Central memory CD4-positive, alpha-beta T cell (primary cell): ENCODE data around the gene PACSIN2.
"Not testable (repeated sequence)": the region's sequence is repeated elsewhere in the genome, so short reads cannot be mapped to it uniquely, and the experiment has no call there.

Source experiments
- DNase-seq: peaks from one replicate; pipeline ENCODE4 v3.0.0; 2022

The PACSIN2 gene

GRCh38 chr22:43011079-43011478, 3.9 kb downstream of the PACSIN2 start:
- no peak for DNase-seq

- no peak for DNase-seq
Measured at GRCh38 chr22:43009444-43009843, 5.5 kb downstream of the PACSIN2 start.

- no peak for DNase-seq
Measured at GRCh38 chr22:43008921-43009320, 6.0 kb downstream of the PACSIN2 start.

- DNase-seq: no peak
Measured at GRCh38 chr22:43008509-43008908, 6.4 kb downstream of the PACSIN2 start.

- no peak for DNase-seq
Measured at GRCh38 chr22:43007519-43008102, 7.3 kb downstream of the PACSIN2 start.

GRCh38 chr22:43006753-43007152, 8.2 kb downstream of the PACSIN2 start:
- DNase-seq: no peak

- no peak for DNase-seq
Measured at GRCh38 chr22:43006016-43006505, 8.9 kb downstream of the PACSIN2 start.

- no peak for DNase-seq
Measured at GRCh38 chr22:43005106-43005505, 9.8 kb downstream of the PACSIN2 start.

- DNase-seq: no peak
Measured at GRCh38 chr22:43004362-43005035, 10.4 kb downstream of the PACSIN2 start.

- DNase-seq: no peak
Measured at GRCh38 chr22:43002202-43002586, 12.8 kb downstream of the PACSIN2 start.

- no peak for DNase-seq
Measured at GRCh38 chr22:43001271-43002201, 13.4 kb downstream of the PACSIN2 start.

GRCh38 chr22:43000441-43001175, 14.3 kb downstream of the PACSIN2 start:
- DNase-seq: no peak

GRCh38 chr22:42997582-42998090, 17.3 kb downstream of the PACSIN2 start:
- no peak for DNase-seq

- DNase-seq: no peak
Measured at GRCh38 chr22:42996646-42997365, 18.1 kb downstream of the PACSIN2 start.

GRCh38 chr22:42995654-42996053, 19.3 kb downstream of the PACSIN2 start:
- not testable (repeated sequence) for DNase-seq

GRCh38 chr22:42994917-42995562, 19.9 kb downstream of the PACSIN2 start:
- no peak for DNase-seq

GRCh38 chr22:42994276-42994916, 20.6 kb downstream of the PACSIN2 start:
- no peak for DNase-seq

GRCh38 chr22:42993651-42994275, 21.2 kb downstream of the PACSIN2 start:
- DNase-seq: no peak

- no peak for DNase-seq
Measured at GRCh38 chr22:42992886-42993479, 22.0 kb downstream of the PACSIN2 start.

GRCh38 chr22:42992092-42992491, 22.9 kb downstream of the PACSIN2 start:
- no peak for DNase-seq
